NT2/D1 (cell line): ENCODE results near the gene NAGK.

Source experiments
- DNase-seq: peaks from one replicate; pipeline ENCODE4 v3.0.0-alpha.2; 2011; ENCODE audit warnings: low read depth, low spot score
- H3K27me3 ChIP-seq: 2 replicates; pipeline ENCODE4 v1.6.0; 2011; ENCODE audit warnings: mild to moderate bottlenecking; ENCODE audit not compliant: insufficient read length, insufficient read depth
- H3K36me3 ChIP-seq: 2 replicates; pipeline ENCODE4 v1.6.1; 2011; ENCODE audit warnings: mild to moderate bottlenecking, low read length, mixed read lengths; ENCODE audit not compliant: insufficient read depth, insufficient read length
- H3K4me1 ChIP-seq: 2 replicates; pipeline ENCODE4 v1.5.1; 2011; ENCODE audit not compliant: insufficient read depth, insufficient read length
- H3K4me3 ChIP-seq: 2 replicates; pipeline ENCODE4 v1.5.1; 2011; ENCODE audit warnings: low read depth; ENCODE audit not compliant: insufficient read length
- H3K9ac ChIP-seq: 2 replicates; pipeline ENCODE4 v1.6.0; 2011; ENCODE audit warnings: low read depth; ENCODE audit not compliant: insufficient read length
- H3K9me3 ChIP-seq: 2 replicates; pipeline ENCODE4 v1.5.1; 2011; ENCODE audit warnings: mild to moderate bottlenecking, low read length; ENCODE audit not compliant: insufficient read depth
- SUZ12 ChIP-seq: IDR thresholded peaks from 2 replicates; pipeline ENCODE4 v1.6.1; 2011; ENCODE audit not compliant: insufficient read length, insufficient read depth; ENCODE audit errors: extremely low read depth
- YY1 ChIP-seq: IDR thresholded peaks from 2 replicates; pipeline ENCODE4 v1.6.1; 2011; ENCODE audit not compliant: insufficient read length, insufficient read depth
- ZNF274 ChIP-seq: IDR thresholded peaks from 2 replicates; pipeline ENCODE4 v1.6.1; 2011; ENCODE audit warnings: mild to moderate bottlenecking, low read depth, low read length

NAGK gene

GRCh38 chr2:71108091-71108490, 39.6 kb downstream of the NAGK start:
- H3K9me3 ChIP-seq, result peaks cover 23% of the 10 kb centered on the region
- DNase-seq, result no peak
- no peak overlapping the region for H3K4me3 ChIP-seq
- peaks cover 4% of the 10 kb centered on the region for H3K4me1 ChIP-seq
- H3K27me3 ChIP-seq, result no peaks in the 10 kb centered on the region
- H3K9ac ChIP-seq, result no peak overlapping the region
- no peak for TF ChIP-seq ZNF274
- TF ChIP-seq YY1, result no peak
- TF ChIP-seq SUZ12, result no peak
- peaks cover 8% of the 10 kb centered on the region for H3K36me3 ChIP-seq

DNA sequence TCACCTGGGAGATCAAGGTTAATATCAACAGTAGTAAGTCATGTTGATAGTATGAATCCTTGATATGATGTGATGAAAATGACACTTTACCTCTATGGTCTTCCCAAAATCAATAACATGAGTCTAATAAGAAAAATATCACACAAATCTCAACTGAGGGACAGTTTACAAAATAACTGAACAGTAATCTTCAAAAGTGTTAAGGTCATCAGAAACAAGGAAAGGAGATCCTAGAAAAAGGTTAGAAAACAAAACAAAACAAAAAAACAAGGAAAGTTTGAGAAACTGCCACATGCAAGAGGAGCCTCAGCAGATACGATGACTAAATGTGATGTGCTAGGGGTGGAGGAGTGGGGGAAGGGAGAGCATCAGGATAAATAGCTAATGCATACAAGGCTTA, 45.4 kb downstream of the NAGK start:
- H3K9ac ChIP-seq, result no peak overlapping the region
- no peak overlapping the region for H3K4me3 ChIP-seq
- TF ChIP-seq SUZ12 (no peak), ZNF274 (no peak), YY1 (no peak)
- no peaks in the 10 kb centered on the region for H3K9me3 ChIP-seq
- no peaks in the 10 kb centered on the region for H3K4me1 ChIP-seq
- no peaks in the 10 kb centered on the region for H3K27me3 ChIP-seq
- peaks cover 39% of the 10 kb centered on the region for H3K36me3 ChIP-seq
- no peak for DNase-seq

GRCh38 chr2:71117063-71117462, 48.6 kb downstream of the NAGK start:
- no peak for TF ChIP-seq YY1
- no peak for TF ChIP-seq SUZ12
- TF ChIP-seq ZNF274, result no peak
- Histone ChIP-seq H3K9me3 (no peaks in the 10 kb centered on the region), H3K36me3 (peaks cover 58% of the 10 kb centered on the region), H3K27me3 (no peaks in the 10 kb centered on the region), H3K9ac (no peak overlapping the region), H3K4me3 (no peak overlapping the region), H3K4me1 (no peaks in the 10 kb centered on the region)
- DNase-seq, result no peak

- H3K36me3 ChIP-seq, result peaks cover 61% of the 10 kb centered on the region
- DNase-seq, result no peak
- no peaks in the 10 kb centered on the region for H3K27me3 ChIP-seq
- no peaks in the 10 kb centered on the region for H3K4me1 ChIP-seq
- H3K9ac ChIP-seq, result no peak overlapping the region
- H3K4me3 ChIP-seq, result no peak overlapping the region
- TF ChIP-seq YY1 (no peak), ZNF274 (no peak), SUZ12 (no peak)
- no peaks in the 10 kb centered on the region for H3K9me3 ChIP-seq
Measured at GRCh38 chr2:71120195-71120594, 51.7 kb downstream of the NAGK start.

GRCh38 chr2:71121479-71121878, 53.0 kb downstream of the NAGK start:
- H3K9me3 ChIP-seq, result no peaks in the 10 kb centered on the region
- H3K27me3 ChIP-seq, result no peaks in the 10 kb centered on the region
- no peak overlapping the region for H3K9ac ChIP-seq
- H3K4me1 ChIP-seq, result no peaks in the 10 kb centered on the region
- TF ChIP-seq ZNF274, result no peak
- TF ChIP-seq SUZ12, result no peak
- no peak for TF ChIP-seq YY1
- peaks cover 59% of the 10 kb centered on the region for H3K36me3 ChIP-seq
- DNase-seq, result no peak
- no peak overlapping the region for H3K4me3 ChIP-seq

GRCh38 chr2:71122387-71123298, 54.2 kb downstream of the NAGK start:
- Histone ChIP-seq H3K9ac (no peak overlapping the region), H3K4me3 (no peak overlapping the region), H3K36me3 (peaks cover 53% of the 10 kb centered on the region), H3K9me3 (no peaks in the 10 kb centered on the region), H3K27me3 (no peaks in the 10 kb centered on the region), H3K4me1 (no peaks in the 10 kb centered on the region)
- TF ChIP-seq SUZ12 (no peak), YY1 (no peak), ZNF274 (no peak)
- DNase-seq, result no peak

GRCh38 chr2:71125506-71126294, 57.3 kb downstream of the NAGK start:
- Histone ChIP-seq H3K4me1 (no peaks in the 10 kb centered on the region), H3K9me3 (no peaks in the 10 kb centered on the region), H3K4me3 (no peak overlapping the region), H3K36me3 (peaks cover 33% of the 10 kb centered on the region), H3K27me3 (no peaks in the 10 kb centered on the region), H3K9ac (no peak overlapping the region)
- DNase-seq, result no peak
- TF ChIP-seq YY1 (no peak), SUZ12 (no peak), ZNF274 (no peak)
